K562 (cell line): ENCODE results near the gene YPEL1. TPM values are rescaled to one million over a fixed set of nuclear protein-coding genes. Genes with fewer than 3 reads are reported as not detected.

Source experiments
- ARNT ChIP-seq, 2 experiments: fragments of 450-650 bp; IDR thresholded peaks; 2 replicates each; pipeline ENCODE4 v1.6.1; 2016; ENCODE audit warnings: mild to moderate bottlenecking in 1 of 2
- DNMT1 ChIP-seq: fragments of 450-650 bp; IDR thresholded peaks from 2 replicates; pipeline ENCODE4 v1.6.1; 2016; ENCODE audit warnings: antibody characterized with exemption, mild to moderate bottlenecking
- FIP1L1 ChIP-seq: fragments of 200-400 bp; formaldehyde crosslinking; IDR thresholded peaks from 2 replicates; pipeline ENCODE4 v1.6.1; 2018; ENCODE audit warnings: mild to moderate bottlenecking, low read depth, low read length; ENCODE audit not compliant: poor library complexity, severe bottlenecking
- HSF4 ChIP-seq: fragments of 250-450 bp; sonication (Bioruptor Pico); IDR thresholded peaks from 2 replicates; pipeline ENCODE4 v2.1.2; 2022; ENCODE audit warnings: mild to moderate bottlenecking, moderate library complexity, borderline replicate concordance
- KAT2B ChIP-seq: IDR thresholded peaks from one replicate; pipeline ENCODE4 v1.6.1; 2012; ENCODE audit warnings: low read depth, mild to moderate bottlenecking, control low read depth, inconsistent platforms, low read length, moderate library complexity
- MYC ChIP-seq, 2 experiments: fragments of 250-450 bp in 1 of 2; sonication (Bioruptor Pico) in 1 of 2; IDR thresholded peaks; 2 replicates each; pipeline versions ENCODE4 v1.5.1 to v1.6.1; 2012 to 2021; ENCODE audit warnings: low read depth in 2 of 2, borderline replicate concordance in 1 of 2, improper control_type of control experiment in 1 of 2, low read length in 1 of 2, mild to moderate bottlenecking in 1 of 2, moderate library complexity in 1 of 2
- PCBP1 ChIP-seq: fragments of 200-400 bp; formaldehyde crosslinking; IDR thresholded peaks from 2 replicates; pipeline ENCODE4 v1.6.1; 2018; ENCODE audit warnings: mild to moderate bottlenecking, low read depth, low read length; ENCODE audit not compliant: poor library complexity, severe bottlenecking
- PML ChIP-seq: IDR thresholded peaks from 2 replicates; pipeline ENCODE4 v1.6.1; 2012; ENCODE audit warnings: low read length, inconsistent platforms
- POLR2H ChIP-seq: IDR thresholded peaks from 2 replicates; pipeline ENCODE4 v1.6.1; 2016; ENCODE audit warnings: missing genetic modification characterization, low read depth, mild to moderate bottlenecking, control low read depth, missing compliant biosample characterization, moderate library complexity
- RNF2 ChIP-seq: sonication (generic); IDR thresholded peaks from 2 replicates; pipeline ENCODE4 v1.6.1; 2016
- SAP30 ChIP-seq: fragments of 200-600 bp; sonication (generic); IDR thresholded peaks from 2 replicates; pipeline ENCODE4 v1.6.1; 2012; ENCODE audit warnings: borderline replicate concordance, low read depth, mild to moderate bottlenecking, moderate library complexity, low read length, control low read depth, inconsistent platforms; ENCODE audit not compliant: insufficient read depth, poor library complexity, severe bottlenecking
- SNRNP70 ChIP-seq: fragments of 200-400 bp; formaldehyde crosslinking; optimal IDR thresholded peaks from 2 replicates; pipeline ENCODE3; 2017; ENCODE audit warnings: low read depth, low read length
- TAF1 ChIP-seq: IDR thresholded peaks from 2 replicates; pipeline ENCODE4 v1.6.1; 2011; ENCODE audit warnings: mild to moderate bottlenecking, low read length, moderate library complexity; ENCODE audit not compliant: insufficient read depth, control insufficient read depth, severe bottlenecking; ENCODE audit errors: extremely low read depth
- TAF15 ChIP-seq: fragments of 200-400 bp; formaldehyde crosslinking; IDR thresholded peaks from 2 replicates; pipeline ENCODE4 v1.6.1; 2017; ENCODE audit warnings: mild to moderate bottlenecking, low read depth, low read length, moderate library complexity
- TAF9B ChIP-seq: fragments of 450-650 bp; IDR thresholded peaks from 2 replicates; pipeline ENCODE4 v1.6.1; 2018; ENCODE audit warnings: mild to moderate bottlenecking; ENCODE audit not compliant: partially characterized antibody
- XRCC4 ChIP-seq: IDR thresholded peaks from one replicate; pipeline ENCODE4 v1.6.1; 2011; ENCODE audit not compliant: insufficient read depth, insufficient read length; ENCODE audit errors: extremely low read depth
- YBX1 ChIP-seq: fragments of 450-650 bp; IDR thresholded peaks from 2 replicates; pipeline ENCODE4 v1.7.1; 2016; ENCODE audit warnings: mild to moderate bottlenecking
- ZBTB11 ChIP-seq, 3 experiments: fragments of 200-800 bp in 1 of 3; fragments of 250-450 bp in 1 of 3; fragments of 450-650 bp in 1 of 3; sonication (Bioruptor Pico) in 1 of 3; sonication (Bioruptor generic) in 1 of 3; formaldehyde crosslinking in 1 of 3; IDR thresholded peaks; 2 replicates each; pipeline versions ENCODE4 v1.6.1 to v1.8.0; 2016 to 2022; ENCODE audit warnings: mild to moderate bottlenecking in 2 of 3, missing genetic modification characterization in 2 of 3, missing compliant biosample characterization in 1 of 3, moderate library complexity in 1 of 3
- ZNF124 ChIP-seq: sonication (generic); formaldehyde crosslinking; IDR thresholded peaks from 2 replicates; pipeline ENCODE4 v1.8.1; 2022; ENCODE audit warnings: missing genetic modification reagents
- ZNF436 ChIP-seq: fragments of 250-450, 450-650 bp; sonication (Bioruptor Pico); formaldehyde crosslinking; IDR thresholded peaks from 2 replicates; pipeline ENCODE4 v1.7.0; 2020; ENCODE audit warnings: mild to moderate bottlenecking
- ZNF764 ChIP-seq: fragments of 250-450 bp; sonication (Bioruptor Pico); IDR thresholded peaks from 2 replicates; pipeline ENCODE4 v1.4.0; 2020; ENCODE audit warnings: low read depth, mild to moderate bottlenecking, moderate library complexity
- ZNF778 ChIP-seq: fragments of 450-650 bp; formaldehyde crosslinking; IDR thresholded peaks from 2 replicates; pipeline ENCODE4 v1.4.0; 2020; ENCODE audit warnings: mild to moderate bottlenecking, moderate library complexity
- polyA plus RNA-seq, 8 experiments: library from polyadenylated mRNA; depleted of rRNA in 4 of 8; stranded (reverse) in 5 of 8; unstranded in 3 of 8; fragments of >200 nt; fragmentation: Nextera tagmentation in 2 of 8; fragmentation: Illumina TruSeq in 1 of 8; extraction: Ambion mirVana in 2 of 8; extraction: Trizol in 1 of 8; gene quantifications; 2 replicates each; pipeline versions ENCODE4 v1.2.1 to v1.2.3, GENCODE V29; 2011 to 2014; ENCODE audit warnings: inconsistent platforms in 1 of 8, missing spikeins in 1 of 8
- total RNA-seq, 7 experiments: library from RNA; depleted of rRNA in 6 of 7; stranded (reverse); fragments of >200 nt in 6 of 7; fragmentation: Illumina TruSeq in 2 of 7; extraction: Trizol in 2 of 7; gene quantifications; 2 replicates each; pipeline versions ENCODE4 v1.2.1 to v1.2.3, GENCODE V29; 2011 to 2021; ENCODE audit warnings: low replicate concordance in 1 of 7
- TF ChIP-seq, protein P1 (sequence below): sonication (generic); formaldehyde crosslinking; IDR thresholded peaks from 2 replicates; pipeline ENCODE4 v1.8.0; 2022; ENCODE audit warnings: mild to moderate bottlenecking, missing genetic modification reagents

YPEL1 gene
- total and polyA plus RNA-seq, 9 of the 15 experiments (the other 6 are each of a cell fraction or from before 2014, with no cell fraction given) = 0.07 to 2.2 (median 0.46) TPM

DNA sequence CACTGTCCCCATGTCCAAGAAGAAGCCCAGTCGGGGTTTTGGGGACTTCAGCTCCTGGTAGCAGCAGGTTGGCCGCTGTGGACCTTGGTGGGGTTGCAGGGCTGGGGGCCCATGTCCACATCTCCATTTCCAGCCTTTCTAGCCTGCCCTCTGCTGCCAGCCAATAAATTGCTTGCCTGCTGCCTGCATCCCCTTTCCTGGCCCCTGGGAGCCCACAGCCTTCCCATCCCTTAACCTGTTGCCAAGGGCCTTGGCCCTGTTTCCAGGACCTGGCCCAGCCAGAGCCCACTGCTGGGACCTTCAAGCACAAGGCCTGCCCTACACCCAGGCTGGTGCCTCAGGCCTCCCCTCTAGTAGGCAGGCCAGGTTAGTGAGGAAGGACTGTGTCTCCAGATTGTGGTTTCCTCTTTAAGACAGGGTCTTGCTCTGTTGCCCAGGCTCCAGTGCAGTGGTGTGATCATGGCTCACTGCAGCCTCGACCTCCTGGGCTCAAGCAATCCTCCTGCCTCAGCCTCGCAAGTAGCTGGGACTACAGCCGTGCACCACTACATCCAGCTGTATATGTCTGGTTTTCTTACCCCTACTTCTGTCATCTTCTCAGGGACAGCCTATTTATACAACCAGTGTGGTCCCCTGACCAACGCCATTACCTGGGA is 40.0 kb downstream of the YPEL1 start (continued):
- no peak for TF ChIP-seq DNMT1
- TF ChIP-seq XRCC4 = no peak
- no peak for TF ChIP-seq TAF1
- no peak for TF ChIP-seq FIP1L1
- TF ChIP-seq PML = 0 out of 2 replicates have a peak, but pooled peaks have one; percentile 25
- TF ChIP-seq ZBTB11 (CRISPR knock-in tag; IDR thresholded peaks at IDR 0.05) = no peak; a peak in 1 of 6 replicates
- TF ChIP-seq, protein P1, sequence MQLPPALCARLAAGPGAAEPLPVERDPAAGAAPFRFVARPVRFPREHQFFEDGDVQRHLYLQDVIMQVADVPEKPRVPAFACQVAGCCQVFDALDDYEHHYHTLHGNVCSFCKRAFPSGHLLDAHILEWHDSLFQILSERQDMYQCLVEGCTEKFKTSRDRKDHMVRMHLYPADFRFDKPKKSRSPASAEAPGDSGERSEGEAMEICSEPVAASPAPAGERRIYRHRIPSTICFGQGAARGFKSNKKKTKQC = no peak
- no peak for TF ChIP-seq POLR2H (tag)
- TF ChIP-seq SNRNP70 = no peak
- no peak for TF ChIP-seq ZNF778 (CRISPR knock-in tag)
- TF ChIP-seq HSF4 (CRISPR knock-in tag) = no peak
- TF ChIP-seq ZNF124 (CRISPR knock-in tag) = no peak
- TF ChIP-seq PCBP1 = no peak
- no peak for TF ChIP-seq RNF2
- TF ChIP-seq TAF9B = no peak
- TF ChIP-seq SAP30 = no peak
- TF ChIP-seq YBX1 = no peak
- no peak for TF ChIP-seq TAF15
- TF ChIP-seq ZNF436 (CRISPR knock-in tag) = 0 out of 2 replicates have a peak, but pooled peaks have one; percentile 31
- no peak for TF ChIP-seq ZNF764 (CRISPR knock-in tag)
- TF ChIP-seq KAT2B = no peak
- TF ChIP-seq ARNT (IDR thresholded peaks at IDR 0.05) = no peak
- TF ChIP-seq MYC (IDR thresholded peaks at IDR 0.05; ENCODE audit: low read depth, low read length) = no peak
- TF ChIP-seq MYC (CRISPR knock-in tag; IDR thresholded peaks at IDR 0.05; ENCODE audit: borderline replicate concordance, low read depth) = no peak
